C4-2B (cell line): ENCODE measurements around the gene CASP7.

Experiments used
- CTCF ChIP-seq: fragments of 450-650 bp; conservative IDR thresholded peaks from 2 replicates; pipeline ENCODE4 v1.5.1; 2017; ENCODE audit warnings: mild to moderate bottlenecking
- ZFX ChIP-seq: fragments of 450-650 bp; IDR thresholded peaks from 2 replicates; pipeline ENCODE4 v1.6.1; 2017

- TF ChIP-seq CTCF (no peak), ZFX (no peak)
Observed at GRCh38 chr10:113775686-113776294, 96.1 kb downstream of the CASP7 start.
